ENCODE measurements around the gene GLI3. TPM values are rescaled to one million over a fixed set of nuclear protein-coding genes. Genes with fewer than 3 reads are reported as not detected.
A peak's percentile ranks its signal among the peaks of the same experiment; 100 is the strongest.

GLI3 gene
- total RNA-seq, 2 experiments from 2014 or later: not detected

DNA sequence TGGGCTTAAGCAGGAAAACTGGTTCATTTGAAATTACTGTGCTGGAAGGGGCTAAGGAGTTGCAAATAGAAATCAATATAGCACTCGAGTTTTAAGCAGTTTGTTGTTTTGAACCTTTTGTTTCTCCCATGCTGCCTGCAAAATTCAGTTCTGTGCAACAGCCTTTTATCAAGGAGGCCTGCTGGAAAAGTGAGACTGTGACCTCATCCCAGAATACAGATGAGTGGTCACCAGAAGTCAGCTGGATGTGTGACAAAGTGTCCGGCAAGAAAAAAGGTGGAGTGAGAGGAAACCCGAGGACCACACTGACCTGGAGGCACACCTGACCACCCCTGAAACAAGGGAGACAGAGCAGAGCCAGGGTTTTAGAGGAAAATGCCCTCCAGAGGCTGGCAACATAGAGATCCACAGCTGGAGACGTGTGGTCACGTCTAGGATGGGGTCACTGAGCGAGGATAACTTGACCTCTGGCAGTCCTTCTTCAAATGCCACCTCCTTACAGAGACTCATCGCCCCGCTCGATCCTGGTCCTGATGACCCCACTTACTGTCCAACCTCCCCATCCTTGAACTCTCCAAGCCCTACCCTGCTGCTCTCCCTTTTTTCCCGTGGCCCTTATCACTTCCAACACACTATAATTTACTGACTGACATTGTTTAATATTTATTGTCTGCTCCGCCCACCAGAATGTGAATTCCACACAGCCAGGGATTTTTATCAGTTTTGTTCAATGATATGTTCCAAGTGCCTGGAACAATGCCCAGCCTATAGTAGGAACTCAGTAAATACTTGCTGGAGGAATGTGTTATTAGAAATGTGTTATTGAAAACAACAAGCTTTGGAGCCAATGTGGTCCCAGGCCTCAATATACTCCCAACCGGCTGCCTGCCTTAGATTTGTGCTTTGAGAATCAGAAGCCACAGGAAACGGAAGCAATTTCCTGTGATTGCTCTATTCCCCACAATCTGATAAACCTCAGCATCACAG, 243.8 kb downstream of the GLI3 start:
- no peak for ATAC-seq
- Mint-ChIP-seq H3K4me3 (no peak overlapping the region), H3K9me3 (no peaks in the 10 kb centered on the region), H3K36me3 (ENCODE audit: low read depth) (no peaks in the 10 kb centered on the region), H3K27me3 (peaks cover 6% of the 10 kb centered on the region), H3K27ac (no peak overlapping the region), H3K4me1 (ENCODE audit: low read depth) (no peaks in the 10 kb centered on the region)
- DNase-seq: no peak
- intact Hi-C loops (cut with micrococcal nuclease): no loop called here
- TF ChIP-seq, protein P1, sequence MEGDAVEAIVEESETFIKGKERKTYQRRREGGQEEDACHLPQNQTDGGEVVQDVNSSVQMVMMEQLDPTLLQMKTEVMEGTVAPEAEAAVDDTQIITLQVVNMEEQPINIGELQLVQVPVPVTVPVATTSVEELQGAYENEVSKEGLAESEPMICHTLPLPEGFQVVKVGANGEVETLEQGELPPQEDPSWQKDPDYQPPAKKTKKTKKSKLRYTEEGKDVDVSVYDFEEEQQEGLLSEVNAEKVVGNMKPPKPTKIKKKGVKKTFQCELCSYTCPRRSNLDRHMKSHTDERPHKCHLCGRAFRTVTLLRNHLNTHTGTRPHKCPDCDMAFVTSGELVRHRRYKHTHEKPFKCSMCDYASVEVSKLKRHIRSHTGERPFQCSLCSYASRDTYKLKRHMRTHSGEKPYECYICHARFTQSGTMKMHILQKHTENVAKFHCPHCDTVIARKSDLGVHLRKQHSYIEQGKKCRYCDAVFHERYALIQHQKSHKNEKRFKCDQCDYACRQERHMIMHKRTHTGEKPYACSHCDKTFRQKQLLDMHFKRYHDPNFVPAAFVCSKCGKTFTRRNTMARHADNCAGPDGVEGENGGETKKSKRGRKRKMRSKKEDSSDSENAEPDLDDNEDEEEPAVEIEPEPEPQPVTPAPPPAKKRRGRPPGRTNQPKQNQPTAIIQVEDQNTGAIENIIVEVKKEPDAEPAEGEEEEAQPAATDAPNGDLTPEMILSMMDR (IDR thresholded peaks at IDR 0.05): no peak
- POLR2A ChIA-PET: no interaction called here
- CTCF ChIA-PET: no interaction called here

DNA sequence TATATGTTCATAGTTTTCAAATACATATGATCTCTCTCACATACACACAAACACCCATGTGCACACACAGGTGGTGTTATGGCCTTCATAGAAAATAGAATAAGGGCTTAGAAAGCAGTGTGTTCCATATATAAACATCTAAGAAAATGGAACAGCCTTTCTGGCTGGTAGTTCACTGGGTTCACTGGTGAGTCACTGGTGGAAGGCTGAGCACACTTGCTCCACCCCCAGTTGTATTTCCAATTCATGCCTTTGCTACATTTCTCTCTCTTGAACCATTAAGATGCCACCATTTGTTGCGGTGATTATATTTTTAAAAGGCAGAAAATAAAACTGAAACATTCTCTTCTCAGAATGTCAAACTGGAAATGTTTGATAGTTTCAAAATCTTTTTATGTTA, 252.1 kb downstream of the GLI3 start:
- POLR2A ChIA-PET: no interaction called here
- Mint-ChIP-seq H3K9me3 (no peaks in the 10 kb centered on the region), H3K4me1 (ENCODE audit: low read depth) (no peaks in the 10 kb centered on the region), H3K27ac (no peak overlapping the region), H3K27me3 (peaks cover 9% of the 10 kb centered on the region), H3K36me3 (ENCODE audit: low read depth) (no peaks in the 10 kb centered on the region), H3K4me3 (no peak overlapping the region)
- TF ChIP-seq, protein P1 (IDR thresholded peaks at IDR 0.05): no peak
- DNase-seq: no peak
- no peak for ATAC-seq
- intact Hi-C loops (cut with micrococcal nuclease): no loop called here
- CTCF ChIA-PET: interaction anchor here (0.7 to 1.3 kb wide), 3 partner anchors 10 to 44 kb away, joined by 3 read pairs; no protein-coding TSS in a partner anchor

DNA sequence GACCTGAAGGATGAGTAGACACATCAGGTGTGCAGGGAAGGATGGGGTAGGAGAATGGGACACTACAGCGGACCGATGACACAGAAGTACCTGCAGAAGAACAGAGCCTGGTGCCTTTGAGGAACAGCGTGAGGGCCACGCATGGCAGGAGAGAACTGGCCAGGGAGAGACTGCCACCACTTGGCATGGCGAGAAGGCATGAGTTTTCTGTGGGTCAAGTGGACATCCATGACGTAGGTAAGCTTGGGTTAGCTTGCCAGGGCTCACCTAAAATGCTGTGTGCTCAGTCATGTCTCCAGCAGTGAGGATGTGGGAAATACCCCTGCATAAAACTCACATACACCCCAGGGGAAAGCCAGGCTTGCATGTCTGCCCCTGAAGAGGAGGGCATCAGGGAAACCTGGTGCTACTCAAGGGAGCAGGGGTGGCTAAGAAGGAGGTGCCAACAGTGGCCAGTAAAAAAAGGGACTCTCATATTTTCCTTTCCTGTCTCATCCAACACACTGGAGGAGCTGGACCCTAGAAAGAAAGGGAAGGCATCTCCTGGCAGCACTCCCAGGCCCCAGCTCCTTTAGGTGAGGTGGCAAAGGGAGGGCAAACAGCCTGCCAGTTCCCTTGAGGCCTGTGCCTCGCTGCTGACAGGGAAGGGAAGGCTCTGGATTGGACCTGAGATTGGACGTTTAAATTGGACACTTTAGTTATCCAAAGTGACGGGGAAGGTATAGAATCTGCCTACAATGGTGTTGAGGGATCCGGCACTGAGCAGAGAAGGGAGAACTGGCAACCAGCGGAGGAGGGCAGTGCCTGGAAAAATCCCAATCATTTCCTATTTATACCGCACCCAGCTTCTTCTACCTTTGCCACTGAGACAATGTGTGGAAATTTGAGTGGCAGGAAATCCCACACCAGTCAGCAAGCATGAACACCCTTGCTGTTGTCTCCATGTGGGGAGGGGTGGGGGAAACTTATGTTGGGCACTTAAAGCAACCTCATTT, 255.7 kb downstream of the GLI3 start:
- Mint-ChIP-seq H3K27me3 (peaks cover 9% of the 10 kb centered on the region), H3K4me3 (no peak overlapping the region), H3K9me3 (no peaks in the 10 kb centered on the region), H3K36me3 (ENCODE audit: low read depth) (no peaks in the 10 kb centered on the region), H3K4me1 (ENCODE audit: low read depth) (no peaks in the 10 kb centered on the region), H3K27ac (no peak overlapping the region)
- DNase-seq (no peak), ATAC-seq (no peak)
- TF ChIP-seq, protein P1 (IDR thresholded peaks at IDR 0.05): no peak
- ChIA-PET CTCF (interaction anchor here (0.7 to 2.5 kb wide), 4 partner anchors 40 to 896 kb away, joined by 3 to 10 read pairs (median 3); no protein-coding TSS in a partner anchor), POLR2A (no interaction called here)
- intact Hi-C loops (cut with micrococcal nuclease): no loop called here

DNA sequence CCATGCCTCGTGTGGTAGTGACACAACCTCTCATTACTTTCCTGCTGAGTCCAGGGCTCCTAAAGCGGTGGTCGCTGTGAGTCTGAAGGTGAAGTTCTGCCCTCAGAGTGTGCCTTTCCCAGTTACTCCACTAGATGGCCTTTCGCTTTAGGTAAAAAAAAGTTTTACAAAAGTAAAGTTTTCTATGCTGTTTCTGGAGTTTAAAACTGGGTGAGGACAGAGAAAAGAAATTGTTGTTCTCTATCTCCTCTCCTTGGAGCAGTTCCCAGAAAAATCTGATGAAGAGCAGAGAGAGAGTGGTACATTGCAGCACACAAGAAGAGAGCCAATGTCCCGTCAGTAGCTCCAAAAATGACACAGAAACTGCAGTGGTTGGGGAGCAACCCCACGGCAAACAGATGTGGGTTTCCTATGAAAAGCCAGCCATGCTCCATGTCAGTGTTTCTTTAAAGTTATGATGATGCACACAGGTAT, 257.1 kb downstream of the GLI3 start:
- H3K9me3 Mint-ChIP-seq: no peaks in the 10 kb centered on the region
- H3K36me3 Mint-ChIP-seq (ENCODE audit: low read depth): no peaks in the 10 kb centered on the region
- TF ChIP-seq, protein P1 (IDR thresholded peaks at IDR 0.05): peak; percentile 77
- no peak overlapping the region for H3K4me3 Mint-ChIP-seq
- ChIA-PET CTCF (interaction anchor here (1.0 to 4.7 kb wide), 9 partner anchors 11 to 872 kb away, joined by 3 to 17 read pairs (median 5); no protein-coding TSS in a partner anchor), POLR2A (no interaction called here)
- no peak for ATAC-seq
- H3K27me3 Mint-ChIP-seq: peaks cover 10% of the 10 kb centered on the region
- peak; percentile 26 for DNase-seq
- no peak overlapping the region for H3K27ac Mint-ChIP-seq
- intact Hi-C loops (cut with micrococcal nuclease): loop anchor here (10.0 kb wide), 1 partner anchor 865 kb away; no protein-coding TSS in a partner anchor
- no peaks in the 10 kb centered on the region for H3K4me1 Mint-ChIP-seq (ENCODE audit: low read depth)

Data from activated CD8-positive, alpha-beta T cell treated with anti-CD3 and anti-CD28 coated beads for 36 hours (primary cell).